ENCODE data around the gene AKR1D1.
"Not testable (repeated sequence)": the region's sequence is repeated elsewhere in the genome, so short reads cannot be mapped to it uniquely, and the experiment has no call there.

AKR1D1 gene

DNA sequence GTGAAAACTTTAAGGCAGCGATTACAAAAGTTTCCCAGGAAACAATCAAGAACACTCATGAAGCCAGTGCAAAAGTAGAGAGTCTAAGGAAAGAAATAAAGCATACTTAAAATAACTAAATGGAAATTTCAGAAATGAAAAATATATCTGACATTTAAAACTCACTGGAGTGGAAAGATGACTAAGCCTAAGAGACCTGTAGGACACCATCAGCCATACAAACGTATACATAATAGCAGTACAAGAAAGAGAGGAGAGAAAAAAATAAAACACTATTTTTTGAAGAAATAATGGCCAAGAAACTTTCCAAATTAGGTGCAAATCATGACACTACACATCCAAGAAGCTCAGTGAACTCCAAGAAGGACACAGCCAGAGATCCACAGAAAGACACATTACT is 5.4 kb upstream of the AKR1D1 start:
- in situ Hi-C loops (cut with MboI; ENCODE audit: low sequenced_read_pairs, unreplicated experiment): no loop called here
- DNase-seq (ENCODE audit: low spot score): no peak
- TF ChIP-seq, protein P1, sequence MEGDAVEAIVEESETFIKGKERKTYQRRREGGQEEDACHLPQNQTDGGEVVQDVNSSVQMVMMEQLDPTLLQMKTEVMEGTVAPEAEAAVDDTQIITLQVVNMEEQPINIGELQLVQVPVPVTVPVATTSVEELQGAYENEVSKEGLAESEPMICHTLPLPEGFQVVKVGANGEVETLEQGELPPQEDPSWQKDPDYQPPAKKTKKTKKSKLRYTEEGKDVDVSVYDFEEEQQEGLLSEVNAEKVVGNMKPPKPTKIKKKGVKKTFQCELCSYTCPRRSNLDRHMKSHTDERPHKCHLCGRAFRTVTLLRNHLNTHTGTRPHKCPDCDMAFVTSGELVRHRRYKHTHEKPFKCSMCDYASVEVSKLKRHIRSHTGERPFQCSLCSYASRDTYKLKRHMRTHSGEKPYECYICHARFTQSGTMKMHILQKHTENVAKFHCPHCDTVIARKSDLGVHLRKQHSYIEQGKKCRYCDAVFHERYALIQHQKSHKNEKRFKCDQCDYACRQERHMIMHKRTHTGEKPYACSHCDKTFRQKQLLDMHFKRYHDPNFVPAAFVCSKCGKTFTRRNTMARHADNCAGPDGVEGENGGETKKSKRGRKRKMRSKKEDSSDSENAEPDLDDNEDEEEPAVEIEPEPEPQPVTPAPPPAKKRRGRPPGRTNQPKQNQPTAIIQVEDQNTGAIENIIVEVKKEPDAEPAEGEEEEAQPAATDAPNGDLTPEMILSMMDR (IDR thresholded peaks at IDR 0.05; ENCODE audit: borderline replicate concordance, control extremely low read depth, extremely low read depth, insufficient read depth, missing control alignments): no peak

DNA sequence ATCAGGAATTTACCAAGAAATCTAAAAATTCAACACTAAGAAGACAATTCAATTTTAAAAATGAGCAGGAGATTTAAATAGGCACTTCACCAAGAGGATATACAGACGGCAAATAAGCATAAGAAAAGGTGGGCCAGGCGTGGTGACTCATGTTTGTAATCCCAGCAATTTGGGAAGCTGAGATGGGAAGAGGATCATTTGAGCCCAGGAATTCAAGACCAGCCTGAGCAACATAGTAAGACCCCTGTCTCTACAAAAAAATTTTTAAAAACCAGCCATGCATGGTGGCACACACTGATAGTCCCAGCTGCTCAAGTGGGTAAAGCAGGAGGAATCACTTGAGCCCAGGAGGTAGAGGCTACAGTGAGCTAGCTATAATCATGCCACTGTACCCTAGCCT is 3.5 kb upstream of the AKR1D1 start:
- in situ Hi-C loops (cut with MboI; ENCODE audit: low sequenced_read_pairs, unreplicated experiment): no loop called here

DNA sequence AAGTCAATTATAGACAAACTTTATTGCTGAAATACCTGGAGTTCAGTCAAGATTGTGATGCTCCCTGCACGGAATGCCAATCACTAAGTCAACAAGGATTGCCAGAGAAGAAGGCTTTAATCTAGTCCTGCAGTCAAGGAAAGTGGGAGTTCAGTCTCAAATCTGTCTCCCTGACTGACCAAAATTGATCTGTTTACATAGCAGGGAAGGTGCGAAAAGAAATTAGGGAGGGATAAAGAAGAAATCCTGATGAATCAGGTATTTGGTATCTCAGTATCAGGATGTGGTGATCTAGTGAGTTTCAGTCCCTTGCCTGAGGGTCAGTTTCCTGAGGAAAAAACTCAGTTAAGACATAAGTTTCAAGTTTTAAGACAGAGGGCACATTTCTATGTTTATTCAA is 2.1 kb upstream of the AKR1D1 start:
- in situ Hi-C loops (cut with MboI; ENCODE audit: low sequenced_read_pairs, unreplicated experiment): no loop called here
- no peak for DNase-seq (ENCODE audit: low spot score)
- TF ChIP-seq, protein P1 (IDR thresholded peaks at IDR 0.05; ENCODE audit: borderline replicate concordance, control extremely low read depth, extremely low read depth, insufficient read depth, missing control alignments): no peak

More for the DNA sequence above, 3.5 kb upstream of the AKR1D1 start:
- DNase-seq (ENCODE audit: low spot score): no peak
- TF ChIP-seq, protein P1 (IDR thresholded peaks at IDR 0.05; ENCODE audit: borderline replicate concordance, control extremely low read depth, extremely low read depth, insufficient read depth, missing control alignments): no peak

DNA sequence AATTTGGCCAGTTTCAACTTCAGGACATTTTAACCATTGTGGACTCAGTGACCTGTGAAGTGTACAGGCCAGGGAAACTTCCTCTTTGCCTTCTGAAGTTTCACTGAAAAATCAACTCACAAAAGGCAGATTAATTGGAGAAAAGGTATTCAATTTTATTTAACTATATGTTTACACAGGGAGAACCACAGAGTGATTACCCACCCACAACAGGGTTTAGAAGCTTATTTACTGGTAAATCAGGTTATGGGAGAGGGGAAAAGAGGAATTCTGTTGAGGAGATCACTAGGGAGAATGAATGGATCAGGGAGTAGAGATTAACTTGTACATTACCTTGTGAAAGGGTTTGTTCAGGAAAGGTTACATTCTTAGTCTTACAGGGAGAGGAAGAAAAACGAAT is 1.7 kb upstream of the AKR1D1 start:
- DNase-seq (ENCODE audit: low spot score): no peak
- TF ChIP-seq, protein P1 (IDR thresholded peaks at IDR 0.05; ENCODE audit: borderline replicate concordance, control extremely low read depth, extremely low read depth, insufficient read depth, missing control alignments): no peak
- in situ Hi-C loops (cut with MboI; ENCODE audit: low sequenced_read_pairs, unreplicated experiment): no loop called here

DNA sequence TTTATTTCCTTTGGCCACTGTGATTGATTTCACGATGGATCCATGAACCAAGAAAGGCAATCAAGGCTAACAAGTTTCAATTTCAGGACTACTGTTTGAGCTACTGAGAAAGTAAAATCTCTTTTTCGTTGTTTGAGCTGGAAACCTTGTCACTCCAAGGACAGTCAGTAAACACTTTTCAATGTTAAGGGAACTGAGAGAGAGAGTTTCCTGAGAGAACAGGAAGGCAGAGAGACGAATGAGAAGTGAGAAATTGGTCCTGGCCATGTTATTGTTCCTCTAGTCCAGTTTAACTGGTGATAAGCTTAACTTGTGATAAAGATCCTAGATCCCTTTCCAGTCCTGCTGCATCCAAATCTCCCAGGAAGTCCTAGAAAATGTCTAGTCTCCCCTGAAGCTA is 909 bp upstream of the AKR1D1 start:
- TF ChIP-seq, protein P1 (IDR thresholded peaks at IDR 0.05; ENCODE audit: borderline replicate concordance, control extremely low read depth, extremely low read depth, insufficient read depth, missing control alignments): no peak
- DNase-seq (ENCODE audit: low spot score): no peak
- in situ Hi-C loops (cut with MboI; ENCODE audit: low sequenced_read_pairs, unreplicated experiment): no loop called here

DNA sequence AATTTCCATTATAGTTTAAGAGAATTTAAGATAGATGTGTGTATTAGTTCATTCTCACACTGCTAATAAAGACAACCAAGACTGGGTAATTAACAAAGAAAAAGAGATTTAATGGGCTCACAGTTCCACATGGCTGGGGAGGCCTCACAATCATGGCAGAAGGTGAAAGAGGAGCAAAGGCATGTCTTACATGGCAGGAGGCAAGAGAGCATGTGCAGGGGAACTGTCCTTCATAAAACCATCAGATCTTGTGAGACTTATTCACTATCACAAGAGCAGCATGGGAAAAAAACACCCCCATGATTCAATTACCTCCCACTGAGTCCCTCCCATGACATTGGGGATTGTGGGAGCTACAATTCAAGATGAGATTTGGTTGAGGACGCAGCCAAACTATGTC is 473 bp upstream of the AKR1D1 start:
- in situ Hi-C loops (cut with MboI; ENCODE audit: low sequenced_read_pairs, unreplicated experiment); DNase-seq (ENCODE audit: low spot score): not testable (repeated sequence)

DNA sequence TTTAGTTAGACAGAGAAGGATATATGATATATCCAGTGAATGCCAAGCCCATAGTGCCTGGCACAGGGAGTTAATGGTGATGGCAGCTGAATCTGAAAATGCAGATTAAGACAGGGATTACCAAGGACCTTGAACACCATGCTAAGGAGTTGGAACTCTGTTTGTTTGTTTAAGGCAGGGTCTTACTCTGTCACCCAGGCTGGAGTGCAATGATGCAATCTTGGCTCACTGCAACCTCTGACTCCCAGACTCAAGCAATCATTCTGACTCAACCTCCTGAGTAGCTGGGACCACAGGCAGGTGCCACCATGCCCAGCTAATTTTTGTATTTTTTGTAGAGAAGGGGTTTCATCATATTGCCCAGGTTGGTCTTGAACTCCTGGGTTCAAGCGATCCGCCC is 1.6 kb downstream of the AKR1D1 start:
- in situ Hi-C loops (cut with MboI; ENCODE audit: low sequenced_read_pairs, unreplicated experiment): no loop called here
- TF ChIP-seq, protein P1 (IDR thresholded peaks at IDR 0.05; ENCODE audit: borderline replicate concordance, control extremely low read depth, extremely low read depth, insufficient read depth, missing control alignments): no peak
- DNase-seq (ENCODE audit: low spot score): no peak

Measured in GM13976 (cell line).